Panc1 (cell line): ENCODE data around the gene MPL.

ENCODE experiments used
- POLR2AphosphoS5 ChIP-seq: IDR thresholded peaks from 2 replicates; pipeline ENCODE4 v1.6.1; 2012; ENCODE audit warnings: mild to moderate bottlenecking, low read depth, low read length, moderate library complexity
- TF ChIP-seq, protein P1 (sequence below): fragments of 450-650 bp; IDR thresholded peaks from 2 replicates; pipeline ENCODE4 v1.5.1; 2017; ENCODE audit warnings: mild to moderate bottlenecking
- TF ChIP-seq, protein P2 (sequence below), 2 experiments: IDR thresholded peaks; 2 replicates each; pipeline ENCODE4 v1.6.1; 2011 to 2012; ENCODE audit warnings: low read depth in 2 of 2, control low read depth in 1 of 2, low read length in 1 of 2, mild to moderate bottlenecking in 1 of 2, moderate library complexity in 1 of 2; ENCODE audit not compliant: insufficient read depth in 1 of 2

DNA sequence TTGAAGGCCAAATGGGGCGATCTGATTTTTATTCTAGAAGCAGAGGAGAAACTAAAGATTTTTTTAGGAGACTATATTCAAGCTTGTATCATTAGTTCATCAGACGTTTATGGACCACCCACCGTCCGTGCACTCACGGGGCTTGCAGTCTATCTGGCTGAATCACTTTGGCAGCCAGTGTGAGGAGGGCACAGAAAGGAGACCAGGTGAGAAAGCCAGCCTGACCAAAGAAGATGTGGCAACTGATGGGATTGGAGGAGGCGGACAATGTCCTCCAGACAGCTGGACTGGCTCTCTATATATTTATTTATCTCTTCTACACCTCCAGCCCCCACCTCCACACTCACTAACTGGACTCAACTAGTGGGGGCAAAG, 31.0 kb downstream of the MPL start:
- TF ChIP-seq, protein P1, sequence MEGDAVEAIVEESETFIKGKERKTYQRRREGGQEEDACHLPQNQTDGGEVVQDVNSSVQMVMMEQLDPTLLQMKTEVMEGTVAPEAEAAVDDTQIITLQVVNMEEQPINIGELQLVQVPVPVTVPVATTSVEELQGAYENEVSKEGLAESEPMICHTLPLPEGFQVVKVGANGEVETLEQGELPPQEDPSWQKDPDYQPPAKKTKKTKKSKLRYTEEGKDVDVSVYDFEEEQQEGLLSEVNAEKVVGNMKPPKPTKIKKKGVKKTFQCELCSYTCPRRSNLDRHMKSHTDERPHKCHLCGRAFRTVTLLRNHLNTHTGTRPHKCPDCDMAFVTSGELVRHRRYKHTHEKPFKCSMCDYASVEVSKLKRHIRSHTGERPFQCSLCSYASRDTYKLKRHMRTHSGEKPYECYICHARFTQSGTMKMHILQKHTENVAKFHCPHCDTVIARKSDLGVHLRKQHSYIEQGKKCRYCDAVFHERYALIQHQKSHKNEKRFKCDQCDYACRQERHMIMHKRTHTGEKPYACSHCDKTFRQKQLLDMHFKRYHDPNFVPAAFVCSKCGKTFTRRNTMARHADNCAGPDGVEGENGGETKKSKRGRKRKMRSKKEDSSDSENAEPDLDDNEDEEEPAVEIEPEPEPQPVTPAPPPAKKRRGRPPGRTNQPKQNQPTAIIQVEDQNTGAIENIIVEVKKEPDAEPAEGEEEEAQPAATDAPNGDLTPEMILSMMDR, result no peak
- no peak for TF ChIP-seq POLR2AphosphoS5
- TF ChIP-seq, protein P2, sequence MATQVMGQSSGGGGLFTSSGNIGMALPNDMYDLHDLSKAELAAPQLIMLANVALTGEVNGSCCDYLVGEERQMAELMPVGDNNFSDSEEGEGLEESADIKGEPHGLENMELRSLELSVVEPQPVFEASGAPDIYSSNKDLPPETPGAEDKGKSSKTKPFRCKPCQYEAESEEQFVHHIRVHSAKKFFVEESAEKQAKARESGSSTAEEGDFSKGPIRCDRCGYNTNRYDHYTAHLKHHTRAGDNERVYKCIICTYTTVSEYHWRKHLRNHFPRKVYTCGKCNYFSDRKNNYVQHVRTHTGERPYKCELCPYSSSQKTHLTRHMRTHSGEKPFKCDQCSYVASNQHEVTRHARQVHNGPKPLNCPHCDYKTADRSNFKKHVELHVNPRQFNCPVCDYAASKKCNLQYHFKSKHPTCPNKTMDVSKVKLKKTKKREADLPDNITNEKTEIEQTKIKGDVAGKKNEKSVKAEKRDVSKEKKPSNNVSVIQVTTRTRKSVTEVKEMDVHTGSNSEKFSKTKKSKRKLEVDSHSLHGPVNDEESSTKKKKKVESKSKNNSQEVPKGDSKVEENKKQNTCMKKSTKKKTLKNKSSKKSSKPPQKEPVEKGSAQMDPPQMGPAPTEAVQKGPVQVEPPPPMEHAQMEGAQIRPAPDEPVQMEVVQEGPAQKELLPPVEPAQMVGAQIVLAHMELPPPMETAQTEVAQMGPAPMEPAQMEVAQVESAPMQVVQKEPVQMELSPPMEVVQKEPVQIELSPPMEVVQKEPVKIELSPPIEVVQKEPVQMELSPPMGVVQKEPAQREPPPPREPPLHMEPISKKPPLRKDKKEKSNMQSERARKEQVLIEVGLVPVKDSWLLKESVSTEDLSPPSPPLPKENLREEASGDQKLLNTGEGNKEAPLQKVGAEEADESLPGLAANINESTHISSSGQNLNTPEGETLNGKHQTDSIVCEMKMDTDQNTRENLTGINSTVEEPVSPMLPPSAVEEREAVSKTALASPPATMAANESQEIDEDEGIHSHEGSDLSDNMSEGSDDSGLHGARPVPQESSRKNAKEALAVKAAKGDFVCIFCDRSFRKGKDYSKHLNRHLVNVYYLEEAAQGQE (IDR thresholded peaks at IDR 0.05; ENCODE audit: insufficient read depth in 1 of 2, low read depth in 2 of 2, low read length in 1 of 2), result no peak
